HG03064 (cell line): ENCODE data around the gene EML6.
"Not testable (repeated sequence)": the region's sequence is repeated elsewhere in the genome, so short reads cannot be mapped to it uniquely, and the experiment has no call there.

Experiments
- ATAC-seq: cut with Tn5 transposase; IDR thresholded peaks from one replicate; pipeline ENCODE4 v1.9.1; 2021; ENCODE audit warnings: low read depth; ENCODE audit not compliant: unreplicated experiment

Gene EML6

GRCh38 chr2:54871457-54872107, 148.1 kb downstream of the EML6 start:
- no peak for ATAC-seq

GRCh38 chr2:54872780-54873179, 149.3 kb downstream of the EML6 start:
- no peak for ATAC-seq

- not testable (repeated sequence) for ATAC-seq
Measured at GRCh38 chr2:54873236-54873635, 149.8 kb downstream of the EML6 start.

DNA sequence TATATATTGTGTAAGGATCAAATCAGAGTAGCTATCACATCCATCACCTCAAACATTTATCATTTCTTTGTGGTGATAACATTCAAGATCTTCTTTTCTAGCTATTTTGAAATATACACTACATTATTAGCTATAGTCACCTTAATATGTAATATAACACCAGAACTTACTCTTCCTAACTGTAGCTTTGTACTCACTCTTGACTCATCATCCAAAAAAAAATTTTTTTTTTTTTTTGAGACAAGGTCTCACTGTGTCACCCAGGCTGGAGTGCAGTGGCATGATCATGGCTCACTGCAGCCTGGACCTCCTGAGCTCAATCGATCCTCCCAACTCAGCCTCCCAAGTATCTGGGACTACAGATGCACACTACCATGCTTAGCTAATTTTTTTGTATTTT, 153.3 kb downstream of the EML6 start:
- ATAC-seq, result no peak

GRCh38 chr2:54878182-54878581, 154.7 kb downstream of the EML6 start:
- ATAC-seq, result no peak

- ATAC-seq, result no peak
Measured at GRCh38 chr2:54879032-54879431, 155.6 kb downstream of the EML6 start.

DNA sequence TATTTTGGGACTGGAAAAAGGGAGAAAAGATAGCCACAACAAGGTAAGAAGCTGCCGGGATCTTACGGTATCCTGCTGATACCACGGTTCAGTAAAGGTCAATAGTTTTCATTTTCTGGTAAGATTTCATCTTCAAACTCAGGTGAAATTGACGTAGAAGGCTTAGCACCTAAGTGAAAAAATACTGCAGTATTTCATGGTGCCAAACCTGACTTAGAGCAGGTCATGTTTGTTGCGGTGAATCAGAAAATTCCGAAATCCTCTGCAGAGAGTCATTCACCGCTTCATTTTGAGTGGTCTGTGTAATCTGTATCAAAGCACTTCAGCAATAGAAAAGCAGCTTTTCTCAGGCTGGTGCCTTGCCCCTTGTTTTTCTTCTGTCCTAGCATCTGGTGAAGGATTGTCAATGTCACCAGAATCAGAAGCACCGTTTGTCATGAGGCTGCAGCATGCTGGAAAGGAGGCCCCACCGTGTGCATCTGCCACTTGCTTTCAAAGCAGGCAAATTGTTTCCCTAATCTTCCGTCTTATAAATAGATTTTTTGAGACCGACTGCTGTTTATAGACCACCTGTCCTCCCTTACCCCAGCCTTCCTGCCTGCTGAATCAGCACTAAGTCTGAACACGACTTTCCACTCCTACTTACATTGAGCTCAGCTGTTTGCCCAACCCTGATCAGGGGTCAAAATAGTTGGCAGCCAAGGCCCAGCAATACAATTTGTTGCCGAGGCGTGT, 156.3 kb downstream of the EML6 start:
- no peak for ATAC-seq

DNA sequence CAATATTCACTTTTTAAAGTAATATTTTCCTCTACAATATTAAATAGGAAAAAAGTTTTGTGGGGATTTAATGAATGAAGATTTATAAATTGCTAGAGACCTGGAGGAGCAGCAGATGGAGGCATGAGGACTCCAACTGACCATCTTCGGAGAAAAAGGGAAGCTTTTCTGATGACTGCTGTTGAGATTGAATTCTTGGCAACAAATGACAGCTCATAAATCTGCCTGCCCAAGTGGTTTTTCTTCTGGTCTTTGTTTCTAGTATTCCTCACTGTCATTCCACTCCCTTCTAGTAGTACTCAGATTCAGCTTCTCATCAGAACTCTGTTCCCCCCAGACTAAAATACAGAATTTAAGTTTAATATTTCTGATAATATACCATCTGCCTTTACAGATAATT, 157.0 kb downstream of the EML6 start:
- no peak for ATAC-seq

DNA sequence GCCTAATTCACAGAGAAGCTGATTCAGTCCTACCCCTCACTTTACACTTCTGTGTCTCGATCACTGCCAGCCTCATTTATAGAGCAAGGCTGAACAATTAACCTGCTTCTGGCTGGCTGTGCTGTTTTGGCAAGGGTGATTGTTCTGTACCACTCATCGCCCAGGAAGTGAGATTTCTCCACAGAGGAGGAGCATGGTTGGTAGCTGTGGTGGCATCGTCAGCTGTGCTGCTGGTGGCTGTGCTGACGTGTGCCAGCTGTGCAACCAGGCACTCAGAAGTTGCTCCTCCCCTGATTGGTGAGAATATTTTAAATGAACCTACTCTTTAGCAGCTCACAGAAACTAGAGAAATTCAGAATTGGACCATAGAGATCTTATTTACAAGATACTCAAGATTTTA, 158.3 kb downstream of the EML6 start:
- ATAC-seq, result no peak

DNA sequence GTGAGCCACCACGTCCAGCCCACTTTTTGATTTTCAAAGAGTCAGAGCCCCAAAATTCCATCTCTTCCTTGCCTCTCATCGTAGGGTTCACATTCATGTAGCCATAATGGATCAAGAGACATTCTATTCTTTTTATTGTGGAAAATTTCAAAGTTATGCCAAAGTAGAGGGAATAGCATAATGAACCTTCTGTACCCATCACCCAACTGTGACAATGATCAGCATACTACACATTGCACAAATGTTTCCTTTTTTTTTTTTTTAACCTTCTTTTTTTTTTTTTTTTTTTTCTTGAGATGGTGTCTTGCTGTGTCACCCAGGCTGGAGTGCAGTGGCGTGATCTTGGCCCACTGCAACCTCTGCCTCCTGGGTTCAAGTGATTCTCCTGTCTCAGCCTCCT, 162.4 kb downstream of the EML6 start:
- no peak for ATAC-seq

GRCh38 chr2:54887850-54888545, 164.5 kb downstream of the EML6 start:
- no peak for ATAC-seq

- no peak for ATAC-seq
Measured at GRCh38 chr2:54889053-54889452, 165.6 kb downstream of the EML6 start.

DNA sequence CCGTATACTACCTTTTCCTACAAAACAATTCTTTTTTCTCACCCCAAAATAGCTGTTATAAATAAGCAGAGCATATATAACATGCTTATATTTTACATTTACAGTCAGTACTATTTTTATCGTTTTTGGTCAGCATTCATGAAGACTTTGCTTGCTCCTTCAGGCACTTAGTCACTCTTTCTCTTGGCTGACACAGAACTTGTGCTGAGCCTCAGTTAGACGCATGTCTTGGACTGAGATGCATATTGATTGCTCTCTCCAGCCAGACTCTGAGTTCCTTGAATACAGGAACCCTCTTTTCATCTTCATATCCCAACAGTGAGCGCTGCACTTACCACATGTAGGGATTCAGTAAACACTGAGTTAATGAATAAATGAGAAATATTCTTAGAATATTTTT, 168.4 kb downstream of the EML6 start:
- ATAC-seq, result no peak

- no peak for ATAC-seq
Measured at GRCh38 chr2:54894467-54894866, 171.0 kb downstream of the EML6 start.

- no peak for ATAC-seq
Measured at GRCh38 chr2:54895730-54896129, 172.3 kb downstream of the EML6 start.

- no peak for ATAC-seq
Measured at GRCh38 chr2:54897420-54898310, 174.2 kb downstream of the EML6 start.

GRCh38 chr2:54898456-54899226, 175.2 kb downstream of the EML6 start:
- no peak for ATAC-seq

DNA sequence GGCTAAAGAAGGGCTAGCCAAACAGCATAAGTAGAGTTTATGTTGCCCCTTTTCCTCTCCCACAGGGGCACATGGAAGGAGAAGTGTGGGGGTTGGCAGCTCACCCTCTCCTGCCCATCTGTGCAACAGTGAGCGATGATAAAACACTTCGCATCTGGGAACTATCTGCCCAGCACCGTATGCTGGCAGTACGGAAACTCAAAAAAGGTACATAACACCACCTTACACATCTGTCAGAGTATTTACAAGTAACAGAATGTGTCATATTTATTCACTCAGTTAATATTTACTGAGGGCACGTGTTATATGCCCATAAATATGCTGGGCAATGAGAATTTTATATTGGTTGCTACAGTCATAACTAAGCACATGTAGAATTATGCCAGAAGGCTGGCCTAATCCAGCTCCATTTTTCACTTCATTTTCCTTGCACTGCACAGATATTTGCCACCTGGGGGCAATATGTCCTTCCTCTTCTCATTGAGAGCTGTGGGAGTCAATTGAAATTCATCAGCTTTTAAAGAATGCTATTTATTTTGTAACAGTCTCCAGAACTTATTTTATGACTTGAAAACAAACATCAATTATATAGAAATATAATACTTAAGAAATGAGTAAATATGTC, 176.2 kb downstream of the EML6 start:
- ATAC-seq, result no peak

DNA sequence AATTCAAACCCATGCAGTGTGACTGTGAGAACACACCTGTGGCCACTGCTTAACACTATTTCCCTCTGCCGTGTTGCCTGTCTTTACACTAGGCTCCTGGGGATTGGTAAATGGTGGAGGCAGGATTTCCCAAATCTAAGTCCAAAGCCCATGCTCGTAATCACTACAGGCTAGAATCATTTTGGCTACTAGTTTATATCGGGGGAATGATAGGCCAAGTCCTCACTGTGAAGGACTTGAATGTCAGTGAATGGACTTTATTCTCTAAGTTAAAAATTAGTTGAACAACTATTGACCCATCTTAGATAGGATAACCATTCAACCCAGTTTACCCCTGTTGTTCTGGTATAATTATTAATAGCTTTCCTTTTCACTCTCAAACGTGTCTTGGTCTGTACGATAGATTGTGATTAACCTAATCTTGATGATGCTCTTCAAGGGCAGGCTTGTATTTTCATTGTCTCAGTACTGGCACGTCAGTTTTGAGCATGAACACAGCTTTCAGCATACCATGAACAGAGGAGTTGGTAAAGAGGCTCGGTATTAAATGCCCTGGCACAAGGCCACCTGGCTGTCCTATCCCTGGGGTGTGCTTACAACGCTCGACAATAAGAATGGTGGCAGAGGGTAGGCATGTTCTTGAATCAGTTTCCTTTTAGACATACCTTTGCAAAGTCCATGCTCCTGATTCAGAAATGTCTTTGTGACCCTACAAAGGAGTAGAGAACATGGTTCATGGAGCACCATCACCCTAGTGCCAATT, 177.9 kb downstream of the EML6 start:
- no peak for ATAC-seq
